KOPT-K1 (cell line): ENCODE measurements around the gene LYSMD4.
"Not testable (repeated sequence)": the region's sequence is repeated elsewhere in the genome, so short reads cannot be mapped to it uniquely, and the experiment has no call there.

Source experiments
- H3K27ac ChIP-seq: fragments of 200-600 bp; sonication (generic); 2 replicates; pipeline ENCODE4 v1.5.1; 2016; ENCODE audit warnings: antibody characterized with exemption, mild to moderate bottlenecking, low read depth, low read length; ENCODE audit not compliant: poor library complexity, severe bottlenecking
- H3K36me3 ChIP-seq: fragments of 200-600 bp; sonication (generic); 2 replicates; pipeline ENCODE4 v1.5.1; 2017; ENCODE audit warnings: antibody characterized with exemption, mild to moderate bottlenecking, low read length, moderate library complexity; ENCODE audit not compliant: insufficient read depth
- H3K9me3 ChIP-seq: fragments of 200-600 bp; sonication (generic); 2 replicates; pipeline ENCODE4 v1.5.1; 2017; ENCODE audit warnings: antibody characterized with exemption, low read length, mild to moderate bottlenecking; ENCODE audit not compliant: insufficient read depth, poor library complexity, severe bottlenecking

The LYSMD4 gene

DNA sequence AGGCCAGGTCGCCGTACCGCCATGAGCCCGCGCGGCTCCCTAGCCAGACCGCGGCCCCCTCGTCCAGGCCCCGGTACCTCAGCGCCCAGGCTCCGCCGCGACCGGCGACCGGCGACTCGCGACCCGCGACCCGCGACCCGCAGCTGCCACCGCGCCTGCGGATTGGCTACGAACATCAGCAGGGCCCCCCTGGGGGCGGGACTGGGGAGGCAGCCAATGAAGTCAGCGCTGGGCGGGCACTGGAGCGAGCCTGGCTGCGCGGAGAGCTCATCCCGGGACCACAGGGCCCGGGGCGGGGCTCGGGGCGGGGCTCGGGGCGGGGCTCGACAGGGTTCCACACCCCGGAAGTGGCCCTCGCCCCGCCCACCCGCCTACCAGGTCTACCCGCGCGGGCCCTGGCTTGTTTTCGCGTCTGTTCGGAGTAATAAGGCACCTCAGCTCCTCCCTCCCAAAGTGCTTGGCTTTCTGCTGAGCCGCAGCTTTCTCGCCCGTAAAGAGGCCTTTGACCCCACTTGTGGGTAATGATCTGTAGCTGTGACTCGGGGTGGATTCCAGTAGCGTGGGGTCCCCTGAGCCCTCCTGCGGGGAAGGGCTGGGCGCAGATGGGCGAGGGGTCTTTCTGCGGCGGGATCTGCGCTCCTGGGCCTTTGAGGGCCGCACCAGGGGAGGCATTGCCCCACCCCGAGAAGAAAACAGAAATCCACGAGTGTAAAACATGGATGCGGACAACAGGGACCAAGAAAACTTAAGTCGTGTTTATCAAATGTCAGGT, at the start of gene LYSMD4:
LYSMD4 (minus strand) TSS at position 170 of the 772 bp plus-strand sequence. CDS start 1,438 bp downstream, outside the sequence.
- H3K36me3 ChIP-seq, result peaks cover 23% of the 10 kb centered on the region
- H3K27ac ChIP-seq, result peak within 1 kb of the TSS; percentile 70
- H3K9me3 ChIP-seq, result no peaks in the 10 kb centered on the region

DNA sequence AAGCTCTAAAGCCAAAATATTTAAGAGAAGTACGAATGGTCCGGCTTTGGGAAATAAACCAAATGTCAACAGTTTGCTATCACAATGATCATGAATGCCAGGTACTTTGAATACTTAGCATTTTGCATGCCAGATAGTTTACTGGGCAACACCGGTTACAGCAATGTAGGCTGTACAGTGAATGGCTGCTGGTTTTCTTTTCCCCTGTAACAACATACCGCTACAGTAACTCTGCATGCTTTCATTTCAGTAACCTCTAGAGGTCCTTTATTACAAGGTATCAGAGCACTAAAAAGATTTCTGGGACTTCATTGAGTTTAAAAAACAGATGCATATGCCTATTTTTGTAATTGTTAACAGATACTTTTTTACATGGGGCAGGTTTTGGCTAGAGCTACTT, 48.8 kb upstream of the LYSMD4 start:
- H3K36me3 ChIP-seq, H3K9me3 ChIP-seq, H3K27ac ChIP-seq: not testable (repeated sequence)

DNA sequence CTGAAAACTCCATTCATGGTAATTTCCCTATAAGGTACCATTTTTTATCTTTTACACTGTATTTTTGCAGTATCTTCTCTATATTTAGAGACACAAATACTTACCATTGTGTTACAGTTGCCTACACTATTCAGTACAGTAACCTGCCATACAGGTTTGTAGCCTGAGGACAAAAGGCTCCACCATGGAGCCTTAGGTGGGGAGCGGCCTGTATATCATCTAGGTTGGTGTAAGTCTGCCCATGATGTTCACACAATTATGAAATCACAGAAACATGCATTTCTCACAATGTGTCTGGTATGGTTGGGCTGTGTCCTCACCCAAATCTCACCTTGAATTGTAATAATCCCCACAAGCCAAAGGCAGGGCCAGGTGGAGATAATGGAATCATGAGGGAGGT, 43.9 kb upstream of the LYSMD4 start:
- no peaks in the 10 kb centered on the region for H3K36me3 ChIP-seq
- no peak overlapping the region for H3K27ac ChIP-seq
- H3K9me3 ChIP-seq, result no peaks in the 10 kb centered on the region

- H3K36me3 ChIP-seq, result no peaks in the 10 kb centered on the region
- H3K27ac ChIP-seq, result no peak overlapping the region
- no peaks in the 10 kb centered on the region for H3K9me3 ChIP-seq
Measured at GRCh38 chr15:99764522-99764921, 31.3 kb upstream of the LYSMD4 start.

GRCh38 chr15:99763827-99764226, 30.6 kb upstream of the LYSMD4 start:
- Histone ChIP-seq H3K36me3 (no peaks in the 10 kb centered on the region), H3K27ac (no peak overlapping the region), H3K9me3 (no peaks in the 10 kb centered on the region)

GRCh38 chr15:99762288-99762687, 29.1 kb upstream of the LYSMD4 start:
- Histone ChIP-seq H3K36me3 (no peaks in the 10 kb centered on the region), H3K27ac (no peak overlapping the region), H3K9me3 (no peaks in the 10 kb centered on the region)

DNA sequence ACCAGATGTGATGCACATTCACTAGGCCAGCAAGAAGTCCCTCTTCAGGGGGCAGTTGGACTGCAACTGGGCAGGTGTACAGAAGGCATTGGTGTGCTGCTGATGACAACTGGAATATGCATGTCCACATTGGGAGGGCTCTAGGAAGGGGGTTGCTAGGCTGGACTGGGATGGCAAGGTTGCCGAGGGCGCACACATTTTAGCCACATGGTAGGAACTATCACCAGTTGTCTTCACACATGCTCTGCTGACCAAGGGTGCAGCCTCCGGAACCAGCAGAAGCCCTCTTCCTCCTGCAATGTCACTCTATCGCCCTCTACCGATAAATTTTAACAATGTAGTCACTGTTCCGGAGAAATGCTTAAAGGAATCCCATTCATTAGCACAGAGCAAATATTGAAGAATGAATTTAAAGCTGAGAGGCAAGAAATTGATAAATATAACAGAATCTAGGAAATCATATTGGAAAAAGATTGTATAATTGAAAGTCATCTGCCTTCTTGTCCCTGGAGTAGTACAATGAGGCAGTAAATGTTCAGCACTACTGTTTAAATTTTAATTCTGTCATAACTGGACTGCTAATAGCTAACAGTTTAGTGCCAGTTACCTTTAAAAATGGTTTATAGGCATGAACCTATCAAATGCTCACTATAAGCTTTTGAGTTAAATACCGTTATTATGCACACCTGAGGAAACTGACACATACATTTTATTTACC, 22.6 kb upstream of the LYSMD4 start:
- Histone ChIP-seq H3K27ac (no peak overlapping the region), H3K36me3 (no peaks in the 10 kb centered on the region), H3K9me3 (no peaks in the 10 kb centered on the region)

- Histone ChIP-seq H3K9me3 (no peaks in the 10 kb centered on the region), H3K36me3 (no peaks in the 10 kb centered on the region), H3K27ac (no peak overlapping the region)
Measured at GRCh38 chr15:99753066-99753465, 19.8 kb upstream of the LYSMD4 start.

DNA sequence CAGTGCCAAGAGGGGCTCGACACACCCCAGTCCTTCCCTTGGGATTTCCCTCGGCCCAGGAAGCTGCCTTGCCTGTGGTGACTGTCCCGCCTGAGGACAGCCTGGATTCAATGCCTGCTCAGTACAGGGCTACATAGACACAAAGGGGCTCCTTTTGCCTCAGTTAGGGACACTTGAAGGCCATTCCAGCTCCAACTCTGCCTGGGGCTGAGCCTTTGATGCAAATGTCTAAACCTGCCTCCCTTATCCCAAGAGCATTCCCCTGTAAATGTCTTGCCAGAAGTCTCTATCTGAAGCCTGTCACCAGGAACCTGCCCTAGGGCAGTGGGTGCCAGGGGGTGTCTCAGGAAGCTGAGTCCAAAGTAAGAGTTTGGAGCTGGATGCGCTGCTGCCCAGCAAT, 19.3 kb upstream of the LYSMD4 start:
- Histone ChIP-seq H3K9me3 (no peaks in the 10 kb centered on the region), H3K36me3 (no peaks in the 10 kb centered on the region), H3K27ac (no peak overlapping the region)

- not testable (repeated sequence) for H3K36me3 ChIP-seq, H3K27ac ChIP-seq, H3K9me3 ChIP-seq
Measured at GRCh38 chr15:99750326-99750725, 17.1 kb upstream of the LYSMD4 start.

DNA sequence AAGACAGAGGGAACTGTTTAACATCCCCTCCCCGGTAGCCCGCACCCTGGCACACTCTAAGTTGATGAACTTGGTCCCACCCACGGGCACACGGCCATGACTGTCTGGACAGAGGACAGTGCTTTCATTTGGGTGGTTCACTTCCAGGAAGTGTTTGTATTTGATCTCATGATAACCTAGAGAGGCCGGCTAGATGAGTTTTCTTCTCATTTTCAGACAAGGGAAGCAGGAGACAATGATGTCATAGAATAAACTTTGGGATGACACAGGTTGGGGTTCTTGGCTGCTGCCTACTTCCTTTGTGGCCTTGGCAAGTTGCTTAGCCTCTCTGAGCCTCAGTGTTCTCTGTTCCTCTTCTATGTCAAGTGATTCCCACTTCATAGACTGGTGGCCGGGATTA, 16.1 kb upstream of the LYSMD4 start:
- no peak overlapping the region for H3K27ac ChIP-seq
- no peaks in the 10 kb centered on the region for H3K36me3 ChIP-seq
- no peaks in the 10 kb centered on the region for H3K9me3 ChIP-seq

DNA sequence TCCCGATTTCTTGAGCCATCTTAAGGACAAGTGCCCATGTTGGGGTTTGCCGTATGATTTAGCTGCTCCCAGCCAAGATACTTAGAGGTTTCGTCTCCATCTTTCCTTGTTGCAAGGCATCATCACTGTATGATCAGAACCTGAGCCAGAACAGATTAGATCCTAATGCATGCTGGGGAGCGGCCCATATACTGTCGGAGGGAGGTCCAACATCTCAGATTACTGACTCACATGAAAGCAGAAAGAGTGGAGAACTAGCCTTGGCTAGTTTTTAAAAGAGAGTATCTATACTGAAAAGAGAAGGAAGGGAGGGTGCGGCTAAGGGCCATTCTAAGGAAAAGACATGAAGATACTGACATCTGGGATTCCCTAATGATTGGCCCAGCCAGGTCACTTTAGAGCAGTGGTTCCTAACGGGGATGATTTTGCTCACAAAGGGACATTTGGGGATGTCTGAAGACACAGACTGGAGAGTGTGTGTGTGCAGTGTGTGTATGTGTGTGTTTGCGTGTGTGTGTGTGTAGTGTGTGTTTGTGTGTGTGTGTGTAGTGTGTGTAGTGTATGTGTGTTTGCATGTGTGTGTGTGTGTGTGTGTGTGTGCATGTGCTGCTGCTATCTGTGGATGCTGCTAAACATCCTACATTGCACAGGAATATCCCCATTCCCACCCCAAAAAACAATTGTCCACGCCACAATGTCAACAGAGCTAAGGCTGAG, 12.3 kb upstream of the LYSMD4 start:
- H3K27ac ChIP-seq, result no peak overlapping the region
- no peaks in the 10 kb centered on the region for H3K9me3 ChIP-seq
- no peaks in the 10 kb centered on the region for H3K36me3 ChIP-seq

DNA sequence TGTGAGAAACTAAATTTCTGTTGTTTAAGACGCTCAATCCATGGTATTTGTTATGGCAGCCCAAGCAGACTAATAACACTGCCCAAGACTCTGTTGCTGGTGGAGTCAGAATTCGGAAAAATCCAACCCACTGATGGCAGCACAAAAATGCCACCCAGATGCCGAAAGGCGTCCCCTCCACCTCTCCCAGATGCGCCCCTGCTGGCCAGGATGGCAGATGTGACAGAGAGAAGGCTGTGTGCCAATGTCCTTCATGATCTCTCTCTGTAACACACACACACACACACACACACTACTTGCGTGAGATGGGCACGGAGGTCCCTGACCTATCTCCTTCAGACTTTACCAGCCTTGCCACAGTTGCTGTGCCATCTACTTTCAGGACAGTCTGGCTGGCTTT, 10.9 kb upstream of the LYSMD4 start:
- Histone ChIP-seq H3K9me3 (no peaks in the 10 kb centered on the region), H3K36me3 (no peaks in the 10 kb centered on the region), H3K27ac (peak overlapping the region; percentile 30)

GRCh38 chr15:99741835-99742234, 8.6 kb upstream of the LYSMD4 start:
- Histone ChIP-seq H3K36me3 (no peaks in the 10 kb centered on the region), H3K27ac (no peak overlapping the region), H3K9me3 (no peaks in the 10 kb centered on the region)

GRCh38 chr15:99738021-99738847, 5.0 kb upstream of the LYSMD4 start:
- no peaks in the 10 kb centered on the region for H3K36me3 ChIP-seq
- H3K27ac ChIP-seq, result no peak overlapping the region
- no peaks in the 10 kb centered on the region for H3K9me3 ChIP-seq
